Thoracic aorta (tissue), 2 donors: Measurements from ENCODE around the gene MIB2. TPM values are rescaled to one million over a fixed set of nuclear protein-coding genes. Genes with fewer than 3 reads are reported as not detected.
"Not testable (repeated sequence)": the region's sequence is repeated elsewhere in the genome, so short reads cannot be mapped to it uniquely, and the experiment has no call there.

Source experiments
- ATAC-seq: fragments of 150-250 bp; one replicate; pipeline ENCODE4 v1.8.0; 2017; ENCODE audit warnings: low read depth; ENCODE audit not compliant: insufficient number of reproducible peaks, low FRiP score
- DNase-seq: peaks from one replicate; pipeline ENCODE4 v3.0.0-alpha.2; 2020; ENCODE audit warnings: low spot score
- H3K27ac ChIP-seq, 2 donors: fragments of 200-600 bp; sonication (generic); 1 replicate in 1 of 2; 2 replicates in 1 of 2; pipeline ENCODE4 v1.5.1; 2016; ENCODE audit warnings: mild to moderate bottlenecking in 2 of 2, moderate library complexity in 2 of 2
- H3K27me3 ChIP-seq: fragments of 200-600 bp; sonication (generic); replicated peaks from 2 replicates; pipeline ENCODE4 v1.6.0; 2016; ENCODE audit warnings: mild to moderate bottlenecking; ENCODE audit not compliant: insufficient read depth
- H3K36me3 ChIP-seq: fragments of 200-600 bp; sonication (generic); one replicate; pipeline ENCODE4 v1.5.1; 2016
- H3K4me1 ChIP-seq, 2 donors: fragments of 200-600 bp; sonication (generic); 1 replicate in 1 of 2; 2 replicates in 1 of 2; pipeline versions ENCODE4 v1.5.1 to v1.6.0; 2016; ENCODE audit warnings: low read depth in 2 of 2, mild to moderate bottlenecking in 1 of 2; ENCODE audit not compliant: control insufficient read depth in 1 of 2
- H3K4me3 ChIP-seq: fragments of 200-600 bp; sonication (generic); 2 replicates; pipeline ENCODE4 v1.5.1; 2016; ENCODE audit warnings: mild to moderate bottlenecking
- H3K9me3 ChIP-seq: fragments of 200-600 bp; sonication (generic); 2 replicates; pipeline ENCODE4 v1.5.1; 2016
- CTCF ChIP-seq: fragments of 200-600 bp; sonication (generic); IDR thresholded peaks from one replicate; pipeline ENCODE4 v1.5.1; 2019; ENCODE audit warnings: antibody characterized with exemption
- total RNA-seq, 2 donors: library from RNA; depleted of rRNA; stranded (reverse); fragments of >200 nt; gene quantifications; one replicate each; pipeline versions ENCODE4 v1.1.0 to v1.2.3, GENCODE V29; 2016

The MIB2 gene
- total RNA-seq, 2 donors from 2014 or later = 48.6 to 102 TPM

GRCh38 chr1:1594602-1595260 lies 20.6 kb upstream of the MIB2 start:
- Histone ChIP-seq H3K27ac (no peak overlapping the region), H3K9me3 (no peaks in the 10 kb centered on the region), H3K27me3 (no peaks in the 10 kb centered on the region), H3K36me3 (no peaks in the 10 kb centered on the region), H3K4me3 (no peak overlapping the region), H3K4me1 (peaks cover 0 to 6% of the 10 kb centered on the region in 2 donors)
- no peak for DNase-seq
- no peak for ATAC-seq
- no peak for TF ChIP-seq CTCF

- not testable (repeated sequence) for H3K4me1 ChIP-seq, DNase-seq, H3K4me3 ChIP-seq, H3K27me3 ChIP-seq, H3K36me3 ChIP-seq, H3K27ac ChIP-seq, ATAC-seq, H3K9me3 ChIP-seq
Observed at GRCh38 chr1:1595341-1595740, 20.0 kb upstream of the MIB2 start.

GRCh38 chr1:1596493-1597274 lies 18.6 kb upstream of the MIB2 start:
- DNase-seq (no peak), ATAC-seq (no peak)
- Histone ChIP-seq H3K4me1 (peaks cover 0 to 14% of the 10 kb centered on the region in 2 donors), H3K27ac (no peak overlapping the region), H3K4me3 (no peak overlapping the region), H3K27me3 (no peaks in the 10 kb centered on the region), H3K9me3 (no peaks in the 10 kb centered on the region), H3K36me3 (no peaks in the 10 kb centered on the region)
- TF ChIP-seq CTCF = no peak

- TF ChIP-seq CTCF = no peak
- H3K4me3 ChIP-seq = no peak overlapping the region
- DNase-seq (no peak), ATAC-seq (no peak)
- no peaks in the 10 kb centered on the region for H3K27me3 ChIP-seq
- H3K27ac ChIP-seq = no peak overlapping the region
- no peaks in the 10 kb centered on the region for H3K36me3 ChIP-seq
- H3K4me1 ChIP-seq = peaks cover 0 to 14% of the 10 kb centered on the region in 2 donors
- H3K9me3 ChIP-seq = no peaks in the 10 kb centered on the region
Observed at GRCh38 chr1:1597275-1597930, 17.9 kb upstream of the MIB2 start.

GRCh38 chr1:1598051-1598719 lies 17.1 kb upstream of the MIB2 start:
- no peak for DNase-seq
- H3K9me3 ChIP-seq = no peaks in the 10 kb centered on the region
- no peak for TF ChIP-seq CTCF
- no peak overlapping the region for H3K4me3 ChIP-seq
- H3K36me3 ChIP-seq = no peaks in the 10 kb centered on the region
- no peaks in the 10 kb centered on the region for H3K27me3 ChIP-seq
- no peak overlapping the region for H3K27ac ChIP-seq
- no peak for ATAC-seq
- H3K4me1 ChIP-seq = peaks cover 0 to 14% of the 10 kb centered on the region in 2 donors
